ENCODE data around the gene BANF2.

Gene BANF2

DNA sequence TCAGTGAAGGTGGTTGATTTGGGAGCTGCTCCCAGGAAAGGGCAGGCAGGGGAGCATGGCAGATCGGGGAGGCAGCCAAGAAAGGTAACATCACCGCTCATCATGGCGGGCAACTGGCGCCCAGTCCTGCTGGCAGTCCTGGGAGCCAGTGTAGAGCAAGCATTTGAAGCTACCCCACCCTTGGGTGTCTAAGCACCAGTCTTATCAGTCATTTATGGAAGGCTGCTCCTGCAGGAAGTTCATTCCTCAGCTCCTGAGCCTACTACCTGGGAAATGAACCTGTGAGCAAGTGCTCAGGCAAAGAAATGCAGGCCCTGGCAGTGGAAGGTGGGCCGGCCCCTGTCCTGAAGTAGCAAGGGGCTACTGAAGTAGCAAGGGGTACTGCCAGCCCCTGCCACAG, 41.5 kb downstream of the BANF2 start:
- H3K27ac Mint-ChIP-seq: no peak overlapping the region
- DNase-seq: no peak

DNA sequence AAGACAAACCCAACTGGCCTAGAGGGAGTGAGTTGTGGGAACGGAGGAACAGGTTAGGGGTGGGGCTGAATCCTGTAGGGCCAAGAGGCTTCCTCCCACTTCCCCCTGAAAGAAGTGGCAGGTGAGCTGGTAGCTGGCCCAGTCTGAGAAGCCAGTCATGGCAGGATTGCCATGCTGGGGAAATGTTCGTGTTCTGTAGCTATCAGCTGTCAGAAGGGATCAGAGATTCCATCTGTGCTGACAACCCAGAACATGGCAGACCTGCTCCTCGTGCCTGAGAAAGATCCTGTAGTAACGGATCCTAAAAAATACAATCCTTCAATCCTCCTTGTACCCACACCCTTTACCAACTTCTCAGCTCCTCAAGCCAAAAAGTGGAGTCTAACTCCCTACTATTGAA, 43.0 kb downstream of the BANF2 start:
- DNase-seq (no peak), ATAC-seq (no peak)
- Mint-ChIP-seq H3K4me3 (no peak overlapping the region), H3K4me1 (no peaks in the 10 kb centered on the region), H3K27ac (no peak overlapping the region), H3K9me3 (peaks cover 4% of the 10 kb centered on the region), H3K36me3 (ENCODE audit: low read depth) (no peaks in the 10 kb centered on the region), H3K27me3 (peaks cover 2% of the 10 kb centered on the region)

More for the DNA sequence above, 41.5 kb downstream of the BANF2 start:
- Mint-ChIP-seq H3K4me1 (peaks cover 1% of the 10 kb centered on the region), H3K36me3 (ENCODE audit: low read depth) (no peaks in the 10 kb centered on the region), H3K4me3 (no peak overlapping the region), H3K9me3 (peaks cover 8% of the 10 kb centered on the region), H3K27me3 (peaks cover 2% of the 10 kb centered on the region)
- ATAC-seq: no peak

DNA sequence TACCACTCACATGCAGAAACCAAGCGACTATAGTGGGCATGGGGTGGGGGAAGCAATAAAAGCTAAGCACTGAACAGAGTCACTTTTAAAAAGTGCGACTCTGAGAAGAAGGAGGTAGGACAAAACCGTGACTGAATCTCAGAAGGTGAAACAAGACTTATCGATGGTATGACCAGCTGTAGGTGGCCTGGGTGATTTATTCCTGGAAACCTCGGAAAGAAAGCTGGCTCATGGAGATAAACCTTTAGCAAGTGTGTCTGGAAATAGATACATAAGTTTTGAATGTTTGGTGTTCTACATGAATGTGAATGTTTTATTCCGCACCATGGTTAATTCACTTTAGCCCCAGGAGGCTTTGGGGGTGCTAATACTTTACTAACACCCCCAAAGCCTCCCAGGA, 43.9 kb downstream of the BANF2 start:
- Mint-ChIP-seq H3K27ac (no peak overlapping the region), H3K4me3 (no peak overlapping the region)
- no peak for ATAC-seq

DNA sequence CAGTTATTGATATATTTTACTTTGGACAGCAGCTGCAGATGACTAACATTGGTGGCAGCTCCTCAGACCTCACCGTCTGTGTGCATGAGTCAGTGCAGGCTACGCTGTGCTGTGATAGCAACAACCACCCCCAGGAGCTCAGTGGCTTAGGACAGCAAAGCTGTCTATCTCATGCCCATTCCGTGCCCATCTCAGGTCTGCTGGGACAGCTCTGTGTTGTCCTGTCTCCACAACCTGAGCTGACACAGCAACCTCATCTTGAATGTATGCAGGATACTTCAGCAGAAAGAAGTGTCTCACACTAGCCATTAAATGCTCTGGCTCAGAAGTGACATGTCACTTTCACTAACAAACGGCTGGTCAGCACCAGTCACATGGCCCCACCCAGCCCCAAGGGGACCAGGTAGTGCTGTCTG, 47.7 kb downstream of the BANF2 start:
- Mint-ChIP-seq H3K9me3 (no peaks in the 10 kb centered on the region), H3K4me3 (no peak overlapping the region), H3K36me3 (ENCODE audit: low read depth) (no peaks in the 10 kb centered on the region), H3K27me3 (peaks cover under 1% of the 10 kb centered on the region), H3K4me1 (no peaks in the 10 kb centered on the region), H3K27ac (no peak overlapping the region)
- DNase-seq (no peak), ATAC-seq (peak; percentile 73)

More for the DNA sequence above, 43.9 kb downstream of the BANF2 start:
- Mint-ChIP-seq H3K27me3 (peaks cover 2% of the 10 kb centered on the region), H3K36me3 (ENCODE audit: low read depth) (no peaks in the 10 kb centered on the region), H3K9me3 (no peaks in the 10 kb centered on the region), H3K4me1 (no peaks in the 10 kb centered on the region)
- no peak for DNase-seq

DNA sequence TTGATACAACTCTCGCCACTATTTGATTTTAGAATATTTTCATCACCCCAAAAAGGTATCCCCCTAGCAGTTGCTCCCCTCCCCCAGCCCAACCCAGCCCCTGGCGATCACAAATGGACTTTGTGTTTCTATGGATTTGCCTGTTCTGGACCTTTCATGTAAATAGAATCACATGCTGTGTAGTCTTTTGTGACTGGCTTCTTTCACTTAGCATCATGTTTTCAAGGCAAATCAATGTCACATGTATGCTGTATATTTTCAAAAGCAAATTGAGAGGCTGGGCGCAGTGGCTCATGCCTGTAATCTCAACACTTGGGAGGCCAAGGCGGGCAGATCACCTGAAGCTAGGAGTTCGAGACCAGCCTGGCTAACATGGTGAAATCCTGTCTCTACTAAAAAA, 48.5 kb downstream of the BANF2 start:
- Mint-ChIP-seq H3K4me1 (no peaks in the 10 kb centered on the region), H3K27ac (no peak overlapping the region), H3K36me3 (ENCODE audit: low read depth) (no peaks in the 10 kb centered on the region), H3K9me3 (no peaks in the 10 kb centered on the region), H3K4me3 (no peak overlapping the region), H3K27me3 (peaks cover 5% of the 10 kb centered on the region)
- DNase-seq: no peak
- no peak for ATAC-seq

DNA sequence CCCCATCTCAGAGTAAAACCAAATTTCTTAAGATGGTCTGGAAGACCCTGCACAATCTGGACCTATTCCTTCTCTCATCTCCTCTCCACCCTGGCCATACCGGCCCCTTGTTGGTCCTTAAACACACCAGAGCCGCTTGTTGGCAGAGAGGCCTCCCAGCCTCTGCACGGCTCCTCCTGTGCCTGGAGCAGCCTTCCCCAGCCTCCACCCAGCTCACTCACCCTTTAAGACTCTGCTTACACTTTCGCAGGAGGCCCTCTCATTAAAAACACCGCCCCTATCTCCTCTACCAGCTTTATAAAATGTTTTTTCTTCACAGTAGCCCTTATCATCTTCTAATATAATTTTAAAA, 49.8 kb downstream of the BANF2 start:
- no peak overlapping the region for H3K4me3 Mint-ChIP-seq
- ATAC-seq: no peak
- peaks cover 10% of the 10 kb centered on the region for H3K27me3 Mint-ChIP-seq
- H3K4me1 Mint-ChIP-seq: no peaks in the 10 kb centered on the region
- no peak overlapping the region for H3K27ac Mint-ChIP-seq
- no peaks in the 10 kb centered on the region for H3K36me3 Mint-ChIP-seq (ENCODE audit: low read depth)
- DNase-seq: no peak
- no peaks in the 10 kb centered on the region for H3K9me3 Mint-ChIP-seq

DNA sequence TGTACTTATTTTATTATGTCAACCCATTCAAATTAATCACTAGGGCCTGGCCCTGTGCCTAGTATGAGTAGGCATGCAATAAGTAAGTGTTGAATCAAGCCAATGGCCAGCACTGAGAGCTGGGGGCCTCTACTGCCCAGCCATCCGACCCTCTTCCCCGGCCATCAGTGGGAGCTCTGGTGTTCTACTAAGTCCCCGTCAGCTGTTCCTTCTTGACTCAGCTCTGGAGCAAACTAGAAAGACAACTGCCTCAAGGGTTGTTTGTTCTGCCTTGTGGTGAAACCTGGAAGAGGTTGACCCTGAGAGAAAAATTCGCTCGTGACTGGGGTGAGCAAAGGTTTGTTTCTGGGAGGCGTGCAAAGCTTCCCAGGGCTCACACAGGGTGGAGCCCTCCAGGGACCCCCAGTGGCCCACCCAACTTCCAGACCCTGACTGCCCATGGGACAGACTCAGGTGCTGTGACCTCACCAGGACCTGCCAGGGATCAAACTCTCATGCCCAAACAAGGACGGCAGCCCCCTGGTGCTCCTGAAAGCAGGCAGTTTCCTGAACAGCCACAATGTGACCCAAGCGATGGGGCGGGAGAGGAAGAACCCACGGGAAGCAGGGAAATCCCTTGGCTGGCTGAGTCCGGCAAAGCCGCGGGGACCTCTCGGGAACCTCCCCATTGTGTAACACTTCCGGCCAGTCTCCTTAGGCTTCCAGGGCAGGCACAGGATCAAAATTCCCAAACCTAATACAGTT, 50.4 kb downstream of the BANF2 start:
- ATAC-seq: no peak
- Mint-ChIP-seq H3K27me3 (peaks cover 10% of the 10 kb centered on the region), H3K36me3 (ENCODE audit: low read depth) (no peaks in the 10 kb centered on the region), H3K4me3 (no peak overlapping the region), H3K9me3 (no peaks in the 10 kb centered on the region), H3K4me1 (no peaks in the 10 kb centered on the region), H3K27ac (no peak overlapping the region)
- DNase-seq: no peak

DNA sequence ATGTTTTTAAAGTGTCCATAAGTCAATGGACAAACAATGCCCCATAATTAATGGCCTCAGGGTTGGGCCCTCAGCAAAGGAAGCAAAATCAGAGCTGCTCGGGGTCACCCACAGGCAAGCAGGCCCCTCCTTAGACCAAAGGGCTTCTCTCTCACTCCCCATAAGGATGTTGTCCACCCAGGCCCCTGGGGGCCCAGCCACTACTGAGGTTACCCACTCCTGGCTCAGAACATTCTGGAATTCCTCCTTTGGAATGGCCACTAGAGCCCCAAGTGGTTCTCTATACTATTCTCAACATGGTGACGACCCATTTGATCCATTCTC, 50.9 kb downstream of the BANF2 start:
- H3K4me3 Mint-ChIP-seq: no peak overlapping the region

DNA sequence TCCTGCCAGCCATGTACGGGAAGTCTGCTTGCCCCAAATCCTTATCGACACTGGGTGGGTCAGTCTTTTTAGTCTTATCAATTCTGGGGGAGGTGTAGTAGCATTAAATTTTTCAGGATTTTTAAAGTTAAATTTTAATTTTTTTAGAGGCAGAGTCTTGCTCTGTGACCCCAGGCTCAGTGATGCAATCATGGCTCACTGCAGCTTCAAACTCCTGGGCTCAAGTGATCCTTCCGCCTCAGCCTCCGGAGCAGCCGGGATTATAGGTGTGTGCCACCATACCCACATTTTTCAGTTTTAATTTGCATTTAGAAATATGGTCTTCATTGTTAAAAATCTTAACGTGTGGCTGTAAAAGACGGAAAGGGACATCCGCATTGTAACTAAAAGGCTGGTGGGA, 51.9 kb downstream of the BANF2 start:
- H3K9me3 Mint-ChIP-seq: no peaks in the 10 kb centered on the region
- no peak overlapping the region for H3K4me3 Mint-ChIP-seq
- no peaks in the 10 kb centered on the region for H3K4me1 Mint-ChIP-seq
- ATAC-seq (no peak), DNase-seq (no peak)
- H3K36me3 Mint-ChIP-seq (ENCODE audit: low read depth): no peaks in the 10 kb centered on the region
- H3K27ac Mint-ChIP-seq: no peak overlapping the region
- H3K27me3 Mint-ChIP-seq: peaks cover 10% of the 10 kb centered on the region

More for the DNA sequence above, 50.9 kb downstream of the BANF2 start:
- DNase-seq: no peak
- Mint-ChIP-seq H3K36me3 (ENCODE audit: low read depth) (no peaks in the 10 kb centered on the region), H3K27me3 (peaks cover 10% of the 10 kb centered on the region), H3K27ac (no peak overlapping the region), H3K4me1 (no peaks in the 10 kb centered on the region), H3K9me3 (no peaks in the 10 kb centered on the region)
- no peak for ATAC-seq

DNA sequence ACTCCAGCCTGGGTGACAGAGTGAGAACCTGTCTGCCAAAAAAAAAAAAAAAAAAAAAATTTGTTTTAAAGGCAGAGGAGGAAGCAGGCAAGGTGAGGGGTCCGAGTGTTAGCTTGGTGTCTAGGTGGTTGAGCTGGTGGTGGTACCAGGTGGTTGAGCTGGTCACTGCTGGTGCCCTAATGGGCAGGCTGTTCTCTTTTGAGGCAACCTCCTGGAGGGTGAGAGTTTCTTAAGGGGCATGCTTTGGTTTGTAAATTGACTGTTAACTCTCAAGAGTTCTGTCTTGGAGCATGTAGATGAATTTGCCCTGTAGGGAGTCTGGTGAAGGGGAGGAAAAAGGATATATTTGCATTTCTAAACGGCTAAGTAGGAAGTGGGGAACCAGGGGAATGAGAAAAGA, 52.7 kb downstream of the BANF2 start:
- H3K4me1 Mint-ChIP-seq: no peaks in the 10 kb centered on the region
- ATAC-seq (no peak), DNase-seq (no peak)
- H3K9me3 Mint-ChIP-seq: no peaks in the 10 kb centered on the region
- peaks cover 10% of the 10 kb centered on the region for H3K27me3 Mint-ChIP-seq
- H3K27ac Mint-ChIP-seq: no peak overlapping the region
- H3K36me3 Mint-ChIP-seq (ENCODE audit: low read depth): no peaks in the 10 kb centered on the region
- H3K4me3 Mint-ChIP-seq: no peak overlapping the region

DNA sequence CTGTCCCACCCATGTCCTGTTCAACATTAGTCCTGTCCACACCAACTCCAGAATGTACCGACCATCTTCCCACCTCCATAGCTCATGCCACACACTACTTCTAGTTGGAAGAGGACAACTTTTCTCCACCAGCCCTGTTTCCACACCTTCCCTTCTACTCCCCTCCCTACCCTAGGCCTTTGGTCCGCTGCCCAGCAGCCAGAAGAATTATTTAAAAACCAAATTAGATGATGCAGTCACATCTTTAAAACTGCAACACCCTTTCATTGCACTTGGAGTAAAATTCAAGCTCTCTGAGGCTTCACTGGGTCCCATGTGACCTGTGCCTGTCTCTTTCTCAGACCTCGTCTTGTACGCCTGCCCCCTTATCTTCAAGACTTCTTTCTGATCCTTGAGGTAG, 53.8 kb downstream of the BANF2 start:
- H3K27me3 Mint-ChIP-seq: peaks cover 10% of the 10 kb centered on the region
- no peak for DNase-seq
- no peaks in the 10 kb centered on the region for H3K4me1 Mint-ChIP-seq
- no peak for ATAC-seq
- no peak overlapping the region for H3K27ac Mint-ChIP-seq
- no peaks in the 10 kb centered on the region for H3K36me3 Mint-ChIP-seq (ENCODE audit: low read depth)
- H3K4me3 Mint-ChIP-seq: no peak overlapping the region
- peaks cover 6% of the 10 kb centered on the region for H3K9me3 Mint-ChIP-seq

DNA sequence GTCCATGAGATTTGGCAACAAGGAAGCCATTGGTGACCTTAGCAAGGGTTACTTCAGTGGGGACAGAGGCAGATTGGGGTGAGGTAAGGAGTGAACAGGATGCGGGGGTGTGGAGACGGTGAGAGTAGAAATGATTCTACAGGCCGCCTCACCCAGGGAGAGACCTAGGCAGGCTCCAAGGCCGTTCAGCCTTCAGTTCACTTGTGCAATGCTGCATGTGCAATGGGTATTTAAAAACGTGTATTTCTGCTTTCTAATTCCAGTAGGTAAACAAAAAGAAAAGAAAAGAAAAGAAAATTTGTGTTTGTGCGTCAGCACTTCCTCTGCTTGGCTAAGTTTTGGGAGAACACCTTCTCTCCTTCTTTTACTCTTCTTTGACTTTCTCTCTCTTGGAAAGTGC, 56.8 kb downstream of the BANF2 start:
- ATAC-seq (no peak), DNase-seq (no peak)
- H3K27ac Mint-ChIP-seq: no peak overlapping the region
- H3K4me3 Mint-ChIP-seq: no peak overlapping the region
- H3K36me3 Mint-ChIP-seq (ENCODE audit: low read depth): no peaks in the 10 kb centered on the region
- H3K27me3 Mint-ChIP-seq: peaks cover 10% of the 10 kb centered on the region
- peaks cover 6% of the 10 kb centered on the region for H3K9me3 Mint-ChIP-seq
- no peaks in the 10 kb centered on the region for H3K4me1 Mint-ChIP-seq

DNA sequence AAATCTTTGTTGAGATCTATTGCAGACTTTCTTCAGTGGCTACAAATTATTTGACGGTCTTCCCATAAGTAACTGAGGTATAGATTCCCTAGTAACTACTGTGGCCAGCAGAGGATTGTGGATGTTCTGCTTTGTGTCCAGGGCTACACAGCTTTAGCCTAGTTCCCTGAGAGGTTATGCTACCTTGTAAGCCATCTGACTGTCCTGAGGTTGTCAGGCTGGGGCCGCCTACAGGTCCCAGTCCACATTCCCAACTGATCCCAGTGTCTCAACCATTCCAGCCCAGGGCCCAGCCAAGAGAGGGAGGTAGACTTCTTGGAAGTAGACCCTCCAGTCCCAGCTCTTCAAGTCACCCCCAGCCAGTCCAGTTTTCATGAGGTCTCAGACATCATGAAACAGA, 57.7 kb downstream of the BANF2 start:
- H3K9me3 Mint-ChIP-seq: peaks cover 6% of the 10 kb centered on the region
- DNase-seq: no peak

DNA sequence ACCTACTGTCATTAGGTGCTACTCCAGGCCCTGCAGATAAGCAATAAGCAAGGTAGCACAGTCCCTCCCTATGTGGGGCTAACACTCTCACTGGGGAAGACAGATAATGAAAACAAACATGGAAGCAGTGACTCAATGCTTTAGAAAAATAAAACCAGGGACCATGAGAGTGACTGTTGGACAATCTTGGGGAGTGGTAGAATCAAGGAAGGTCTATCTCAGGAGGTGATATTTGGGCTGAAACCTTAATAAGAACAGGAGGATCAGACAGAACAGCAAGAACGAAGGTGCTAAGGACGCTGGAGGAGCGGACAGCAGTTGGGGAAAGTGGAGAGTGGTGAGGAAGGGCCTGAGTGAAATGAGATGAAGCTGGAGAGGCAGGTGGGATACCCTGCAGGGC, 58.2 kb downstream of the BANF2 start:
- H3K9me3 Mint-ChIP-seq: peaks cover 6% of the 10 kb centered on the region
- H3K4me1 Mint-ChIP-seq: peaks cover 2% of the 10 kb centered on the region
- H3K4me3 Mint-ChIP-seq: no peak overlapping the region
- DNase-seq (no peak), ATAC-seq (no peak)
- peaks cover 7% of the 10 kb centered on the region for H3K27me3 Mint-ChIP-seq
- H3K27ac Mint-ChIP-seq: no peak overlapping the region
- no peaks in the 10 kb centered on the region for H3K36me3 Mint-ChIP-seq (ENCODE audit: low read depth)

More for the DNA sequence above, 57.7 kb downstream of the BANF2 start:
- H3K4me1 Mint-ChIP-seq: no peaks in the 10 kb centered on the region
- ATAC-seq: no peak
- H3K36me3 Mint-ChIP-seq (ENCODE audit: low read depth): no peaks in the 10 kb centered on the region
- no peak overlapping the region for H3K4me3 Mint-ChIP-seq
- no peak overlapping the region for H3K27ac Mint-ChIP-seq
- peaks cover 9% of the 10 kb centered on the region for H3K27me3 Mint-ChIP-seq

DNA sequence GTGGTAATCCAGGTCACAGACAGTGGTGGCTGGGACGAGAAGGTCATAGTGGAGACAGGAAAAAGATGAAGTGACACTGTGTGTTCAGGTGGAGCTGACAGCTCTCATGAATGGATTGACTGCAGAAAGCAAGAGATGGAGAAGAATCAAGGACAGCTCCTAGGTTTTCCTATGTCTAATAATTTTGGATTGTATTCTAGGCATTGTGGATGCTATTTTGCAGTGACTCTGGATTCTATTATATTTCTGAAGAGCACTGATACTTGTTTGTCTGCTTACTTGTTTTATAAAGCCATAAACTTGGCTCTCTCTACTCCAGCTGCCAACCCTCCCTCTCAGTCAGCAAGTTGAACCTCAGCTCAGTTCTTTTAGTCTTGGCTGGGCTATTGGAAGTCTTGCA, 58.7 kb downstream of the BANF2 start:
- no peak for ATAC-seq
- Mint-ChIP-seq H3K9me3 (peaks cover 6% of the 10 kb centered on the region), H3K4me1 (peaks cover 6% of the 10 kb centered on the region), H3K27me3 (peaks cover 3% of the 10 kb centered on the region), H3K27ac (no peak overlapping the region), H3K4me3 (no peak overlapping the region), H3K36me3 (ENCODE audit: low read depth) (no peaks in the 10 kb centered on the region)
- DNase-seq: no peak

DNA sequence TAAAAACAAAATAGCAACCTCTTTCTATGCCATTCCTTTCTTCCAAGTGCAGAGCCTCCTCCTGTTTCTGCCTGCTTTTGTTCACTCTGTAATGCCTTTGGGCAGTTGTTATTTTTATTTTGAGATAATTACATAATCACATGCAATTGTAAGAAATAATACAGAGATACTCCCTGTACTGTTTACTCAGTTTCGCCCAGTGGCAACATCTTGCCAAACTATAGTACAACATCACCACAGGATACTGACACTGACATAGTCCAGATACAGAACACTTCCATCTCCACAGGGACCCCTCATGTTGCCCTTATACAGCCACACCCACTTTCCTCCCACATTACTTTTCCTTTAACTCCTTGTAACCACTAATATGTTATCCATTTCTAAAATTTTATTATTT, 59.7 kb downstream of the BANF2 start:
- ATAC-seq (no peak), DNase-seq (no peak)
- Mint-ChIP-seq H3K4me3 (no peak overlapping the region), H3K27me3 (peaks cover 1% of the 10 kb centered on the region), H3K4me1 (peaks cover 6% of the 10 kb centered on the region), H3K9me3 (peaks cover 6% of the 10 kb centered on the region), H3K36me3 (ENCODE audit: low read depth) (no peaks in the 10 kb centered on the region), H3K27ac (no peak overlapping the region)

Data from activated naive CD8-positive, alpha-beta T cell treated with anti-CD3 and anti-CD28 coated beads, Interleukin-2, amount 50 U/mL, for 24 hours (primary cell).